DOHH2 (cell line): ENCODE results near the gene TMEM263.

ENCODE experiments used
- H3F3A ChIP-seq: fragments of 200-600 bp; sonication (generic), shearing (Covaris generic); 2 replicates; pipeline ENCODE4 v1.6.0; 2016; ENCODE audit warnings: antibody characterized with exemption, mild to moderate bottlenecking; ENCODE audit not compliant: control insufficient read depth, insufficient read depth
- H3K27ac ChIP-seq: fragments of 200-600 bp; sonication (generic); 2 replicates; pipeline ENCODE4 v1.5.1; 2014; ENCODE audit warnings: low read depth, mild to moderate bottlenecking, low read length, moderate library complexity
- H3K27me3 ChIP-seq: fragments of 200-600 bp; sonication (generic); 2 replicates; pipeline ENCODE4 v1.6.1; 2014; ENCODE audit warnings: mild to moderate bottlenecking, low read length, mixed read lengths; ENCODE audit not compliant: control insufficient read depth
- H3K36me3 ChIP-seq: fragments of 200-600 bp; sonication (generic); 2 replicates; pipeline ENCODE4 v1.6.1; 2014; ENCODE audit warnings: mild to moderate bottlenecking, low read length, moderate library complexity, mixed read lengths; ENCODE audit not compliant: control insufficient read depth
- H3K4me1 ChIP-seq: fragments of 200-600 bp; sonication (generic); 2 replicates; pipeline ENCODE4 v1.6.1; 2014; ENCODE audit warnings: mild to moderate bottlenecking, low read length, mixed read lengths; ENCODE audit not compliant: control insufficient read depth
- H3K4me2 ChIP-seq: fragments of 200-600 bp; sonication (generic); 2 replicates; pipeline ENCODE4 v1.6.0; 2014; ENCODE audit warnings: mild to moderate bottlenecking, low read length, moderate library complexity
- H3K4me3 ChIP-seq: fragments of 200-600 bp; sonication (generic); 2 replicates; pipeline ENCODE4 v1.5.1; 2014; ENCODE audit warnings: mild to moderate bottlenecking, low read length, mixed read lengths
- H3K79me2 ChIP-seq: fragments of 200-600 bp; sonication (generic); 2 replicates; pipeline ENCODE4 v1.6.1; 2014; ENCODE audit warnings: mild to moderate bottlenecking, low read length, mixed read lengths; ENCODE audit not compliant: control insufficient read depth
- H3K9me2 ChIP-seq: fragments of 200-600 bp; sonication (generic); replicated peaks from 2 replicates; pipeline ENCODE4 v1.6.1; 2014; ENCODE audit warnings: mild to moderate bottlenecking, low read length, mixed read lengths; ENCODE audit not compliant: control insufficient read depth
- H3K9me3 ChIP-seq: fragments of 200-600 bp; sonication (generic); 2 replicates; pipeline ENCODE4 v1.6.1; 2014; ENCODE audit warnings: antibody characterized with exemption, low read length, mixed read lengths; ENCODE audit not compliant: control insufficient read depth, insufficient read depth
- H4K20me1 ChIP-seq: fragments of 200-600 bp; sonication (generic); 2 replicates; pipeline ENCODE4 v1.6.0; 2014; ENCODE audit warnings: low read depth, mild to moderate bottlenecking, antibody characterized with exemption, low read length, moderate library complexity; ENCODE audit not compliant: control insufficient read depth, insufficient read depth
- EZH2phosphoT487 ChIP-seq: fragments of 200-600 bp; sonication (generic); IDR thresholded peaks from 2 replicates; pipeline ENCODE4 v1.6.1; 2017; ENCODE audit warnings: borderline replicate concordance, mild to moderate bottlenecking, antibody characterized with exemption, low read length, moderate library complexity, mixed read lengths
- TF ChIP-seq, protein P1 (sequence below): fragments of 200-600 bp; sonication (generic); IDR thresholded peaks from one replicate; pipeline ENCODE4 v1.5.1; 2014; ENCODE audit warnings: antibody characterized with exemption, mild to moderate bottlenecking, low read depth, low read length; ENCODE audit not compliant: poor library complexity, severe bottlenecking

TMEM263 gene

GRCh38 chr12:107019546-107019945 lies 63.8 kb downstream of the TMEM263 start:
- Histone ChIP-seq H3K4me3 (no peak overlapping the region), H3F3A (no peaks in the 10 kb centered on the region), H3K79me2 (no peaks in the 10 kb centered on the region), H3K36me3 (no peaks in the 10 kb centered on the region), H3K27me3 (peaks cover 3% of the 10 kb centered on the region; the same call in 1 of the 2 replicates), H3K27ac (no peak overlapping the region), H4K20me1 (no peaks in the 10 kb centered on the region), H3K9me3 (0 out of 2 replicates have a peak, but pooled peaks cover 2% of the 10 kb centered on the region), H3K4me1 (no peaks in the 10 kb centered on the region), H3K4me2 (no peak overlapping the region), H3K9me2 (no peaks in the 10 kb centered on the region)
- TF ChIP-seq, protein P1, sequence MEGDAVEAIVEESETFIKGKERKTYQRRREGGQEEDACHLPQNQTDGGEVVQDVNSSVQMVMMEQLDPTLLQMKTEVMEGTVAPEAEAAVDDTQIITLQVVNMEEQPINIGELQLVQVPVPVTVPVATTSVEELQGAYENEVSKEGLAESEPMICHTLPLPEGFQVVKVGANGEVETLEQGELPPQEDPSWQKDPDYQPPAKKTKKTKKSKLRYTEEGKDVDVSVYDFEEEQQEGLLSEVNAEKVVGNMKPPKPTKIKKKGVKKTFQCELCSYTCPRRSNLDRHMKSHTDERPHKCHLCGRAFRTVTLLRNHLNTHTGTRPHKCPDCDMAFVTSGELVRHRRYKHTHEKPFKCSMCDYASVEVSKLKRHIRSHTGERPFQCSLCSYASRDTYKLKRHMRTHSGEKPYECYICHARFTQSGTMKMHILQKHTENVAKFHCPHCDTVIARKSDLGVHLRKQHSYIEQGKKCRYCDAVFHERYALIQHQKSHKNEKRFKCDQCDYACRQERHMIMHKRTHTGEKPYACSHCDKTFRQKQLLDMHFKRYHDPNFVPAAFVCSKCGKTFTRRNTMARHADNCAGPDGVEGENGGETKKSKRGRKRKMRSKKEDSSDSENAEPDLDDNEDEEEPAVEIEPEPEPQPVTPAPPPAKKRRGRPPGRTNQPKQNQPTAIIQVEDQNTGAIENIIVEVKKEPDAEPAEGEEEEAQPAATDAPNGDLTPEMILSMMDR, result no peak
- no peak for TF ChIP-seq EZH2phosphoT487
